Measurements from ENCODE around the gene DYDC2. TPM values are rescaled to one million over a fixed set of nuclear protein-coding genes. Genes with fewer than 3 reads are reported as not detected.

Gene DYDC2
- total RNA-seq, 1 experiment from 2014 or later, result not detected

- Histone ChIP-seq H3K27me3 (ENCODE audit: insufficient read depth, low read depth) (no peaks in the 10 kb centered on the region), H3K4me1 (replicated peaks; ENCODE audit: insufficient read depth) (peaks cover 26% of the 10 kb centered on the region), H3K9me2 (ENCODE audit: insufficient read depth) (no peaks in the 10 kb centered on the region), H3K27ac (no peak overlapping the region), H3K4me3 (no peak overlapping the region), H3K9me3 (ENCODE audit: insufficient read depth, low read depth) (no peaks in the 10 kb centered on the region), H3K4me2 (no peak overlapping the region), H4K20me1 (ENCODE audit: insufficient read depth) (no peaks in the 10 kb centered on the region; the same call in 1 of the 2 replicates), H3K36me3 (ENCODE audit: low read depth) (no peaks in the 10 kb centered on the region), H3F3A (ENCODE audit: insufficient read depth, low read depth) (peaks cover 20% of the 10 kb centered on the region; the same call in 1 of the 2 replicates), H3K79me2 (ENCODE audit: low read depth) (peaks cover 18% of the 10 kb centered on the region), H2AFZ (no peak overlapping the region)
- no peak for DNase-seq
- no peak for TF ChIP-seq EZH2 (IDR thresholded peaks at IDR 0.05; ENCODE audit: low read depth)
- no peak for TF ChIP-seq CTCF (conservative IDR thresholded peaks at IDR 0.05)
- no TSS peak for BruUV-seq (replicated peaks)
- ChIA-PET CTCF (interaction anchor here (0.7 kb wide), 1 partner anchor 59 kb away, joined by 3 read pairs; no protein-coding TSS in a partner anchor), POLR2A (ENCODE audit: unreplicated experiment) (interaction anchor here (1.0 kb wide), 1 partner anchor 18 kb away, joined by 6 read pairs; no protein-coding TSS in a partner anchor)
- intact Hi-C loops (cut with micrococcal nuclease; ENCODE audit: unreplicated experiment), result no loop called here
Measured at GRCh38 chr10:80405626-80406025, 49.0 kb downstream of the DYDC2 start.

- H3K27ac ChIP-seq, result no peak overlapping the region
- H3K36me3 ChIP-seq (ENCODE audit: low read depth), result no peaks in the 10 kb centered on the region
- no peak overlapping the region for H2AFZ ChIP-seq
- H3K9me3 ChIP-seq (ENCODE audit: insufficient read depth, low read depth), result no peaks in the 10 kb centered on the region
- no peaks in the 10 kb centered on the region for H3K9me2 ChIP-seq (ENCODE audit: insufficient read depth)
- no peaks in the 10 kb centered on the region; the same call in 1 of the 2 replicates for H4K20me1 ChIP-seq (ENCODE audit: insufficient read depth)
- BruUV-seq (replicated peaks), result no TSS peak
- intact Hi-C loops (cut with micrococcal nuclease; ENCODE audit: unreplicated experiment), result no loop called here
- ChIA-PET POLR2A (ENCODE audit: unreplicated experiment) (interaction anchor here (1.0 kb wide), 1 partner anchor 18 kb away, joined by 6 read pairs; no protein-coding TSS in a partner anchor), CTCF (no interaction called here)
- peaks cover 24% of the 10 kb centered on the region for H3K79me2 ChIP-seq (ENCODE audit: low read depth)
- no peak for TF ChIP-seq EZH2 (IDR thresholded peaks at IDR 0.05; ENCODE audit: low read depth)
- no peak overlapping the region for H3K4me3 ChIP-seq
- H3F3A ChIP-seq (ENCODE audit: insufficient read depth, low read depth), result peaks cover 20% of the 10 kb centered on the region; the same call in 1 of the 2 replicates
- peaks cover 24% of the 10 kb centered on the region for H3K4me1 ChIP-seq (replicated peaks; ENCODE audit: insufficient read depth)
- H3K27me3 ChIP-seq (ENCODE audit: insufficient read depth, low read depth), result no peaks in the 10 kb centered on the region
- no peak for DNase-seq
- no peak overlapping the region for H3K4me2 ChIP-seq
Measured at GRCh38 chr10:80406204-80406603, 49.6 kb downstream of the DYDC2 start.

- H3K36me3 ChIP-seq (ENCODE audit: low read depth), result no peaks in the 10 kb centered on the region
- CTCF ChIA-PET, result interaction anchor here (0.6 to 1.0 kb wide), 5 partner anchors 36 to 129 kb away, joined by 3 to 6 read pairs (median 5); no protein-coding TSS in a partner anchor
- H3F3A ChIP-seq (ENCODE audit: insufficient read depth, low read depth), result peaks cover 20% of the 10 kb centered on the region; the same call in 1 of the 2 replicates
- H4K20me1 ChIP-seq (ENCODE audit: insufficient read depth), result no peaks in the 10 kb centered on the region; the same call in 1 of the 2 replicates
- intact Hi-C loops (cut with micrococcal nuclease; ENCODE audit: unreplicated experiment), result loop anchor here (1.0 to 2.0 kb wide), 3 partner anchors 21 to 97 kb away; no protein-coding TSS in a partner anchor
- TF ChIP-seq CTCF (conservative IDR thresholded peaks at IDR 0.05) (peak; percentile 27; the same call in 1 of the 2 replicates), EZH2 (IDR thresholded peaks at IDR 0.05; ENCODE audit: low read depth) (no peak)
- peak overlapping the region; percentile 67 for H3K27ac ChIP-seq
- H3K79me2 ChIP-seq (ENCODE audit: low read depth), result peaks cover 35% of the 10 kb centered on the region
- no peaks in the 10 kb centered on the region for H3K9me2 ChIP-seq (ENCODE audit: insufficient read depth)
- peaks cover 24% of the 10 kb centered on the region for H3K4me1 ChIP-seq (replicated peaks; ENCODE audit: insufficient read depth)
- no peaks in the 10 kb centered on the region for H3K27me3 ChIP-seq (ENCODE audit: insufficient read depth, low read depth)
- TSS peak; percentile 99 for BruUV-seq (replicated peaks)
- peak; percentile 67 to 76 for DNase-seq
- POLR2A ChIA-PET (ENCODE audit: unreplicated experiment), result interaction anchor here (0.6 to 1.8 kb wide), 12 partner anchors 27 to 1050 kb away, joined by 3 to 45 read pairs (median 6); no protein-coding TSS in a partner anchor
- H2AFZ ChIP-seq, result peak overlapping the region; percentile 92
- H3K9me3 ChIP-seq (ENCODE audit: insufficient read depth, low read depth), result no peaks in the 10 kb centered on the region
- peak overlapping the region; percentile 87 for H3K4me3 ChIP-seq
- H3K4me2 ChIP-seq, result peak overlapping the region; percentile 84
Measured at GRCh38 chr10:80407812-80408241, 51.2 kb downstream of the DYDC2 start.

Data from PC-9 (cell line).